Measurements from ENCODE around the gene TMPO. TPM values are rescaled to one million over a fixed set of nuclear protein-coding genes. Genes with fewer than 3 reads are reported as not detected.

The TMPO gene
- total and polyA plus RNA-seq, 2 donors (not counting 3 experiments of a cell fraction or from before 2014, with no cell fraction given) = 27.8 to 150 TPM

- Histone ChIP-seq H3K9me1 (replicated peaks; ENCODE audit: control insufficient read depth, extremely low read depth, insufficient read depth, low read length) (no peaks in the 10 kb centered on the region), H3K79me2 (ENCODE audit: control insufficient read depth, insufficient read depth, low read length) (no peaks in the 10 kb centered on the region), H3K4me2 (ENCODE audit: insufficient read depth, low read length) (no peak overlapping the region), H3K4me1 (ENCODE audit: control insufficient read depth, extremely low read depth, insufficient read depth, low read length) (peaks cover 4% of the 10 kb centered on the region), H4K20me1 (replicated peaks; ENCODE audit: control insufficient read depth, extremely low read depth, insufficient read depth, low read length) (no peaks in the 10 kb centered on the region), H3K27ac (ENCODE audit: insufficient read depth, low read depth, low read length) (no peak overlapping the region), H2AFZ (ENCODE audit: low read depth, low read length) (no peak overlapping the region), H3K36me3 (ENCODE audit: control insufficient read depth in 2 of 2, extremely low read depth in 1 of 2, insufficient read depth in 2 of 2, low read length in 2 of 2) (no peaks in the 10 kb centered on the region), H3K9ac (replicated peaks; ENCODE audit: extremely low read depth, insufficient read depth, low read length) (no peak overlapping the region), H3K4me3 (replicated peaks in 1 of 3; ENCODE audit: insufficient read depth in 1 of 3, low read depth in 1 of 3, low read length in 3 of 3) (no peak overlapping the region), H3K27me3 (ENCODE audit: control insufficient read depth in 2 of 2, insufficient read depth in 2 of 2, low read length in 2 of 2) (no peaks in the 10 kb centered on the region), H3K9me3 (replicated peaks; ENCODE audit: control insufficient read depth, insufficient read depth, low read length) (no peaks in the 10 kb centered on the region)
- dilution Hi-C loops (cut with MboI; ENCODE audit: extremely low pct_ligation_motif_present, low sequenced_read_pairs) = no loop called here
- CTCF ChIA-PET = interaction anchor here (1.0 to 2.6 kb wide), 2 partner anchors 25 to 43 kb away, joined by 3 to 20 read pairs (median 9); no protein-coding TSS in a partner anchor
- TF ChIP-seq POLR2A (IDR thresholded peaks at IDR 0.05; ENCODE audit: low read depth, low read length) (no peak), FOS (IDR thresholded peaks at IDR 0.05; ENCODE audit: borderline replicate concordance, insufficient read depth, low read length) (no peak)
- FAIRE-seq (no peak), DNase-seq (ENCODE audit: low read depth, low spot score) (no peak)
- intact Hi-C loops (cut with micrococcal nuclease) = no loop called here
- BruUV-seq (replicated peaks) = no TSS peak
- POLR2A ChIA-PET = no interaction called here
Observed at GRCh38 chr12:98489176-98489575, 26.2 kb upstream of the TMPO start.

GRCh38 chr12:98490501-98491453 lies 24.6 kb upstream of the TMPO start:
- no peaks in the 10 kb centered on the region for H3K27me3 ChIP-seq (ENCODE audit: control insufficient read depth in 2 of 2, insufficient read depth in 2 of 2, low read length in 2 of 2)
- ChIA-PET CTCF (interaction anchor here (0.6 to 3.5 kb wide), 31 partner anchors 8 to 508 kb away, joined by 3 to 63 read pairs (median 4); partner anchors contain the start of gene TMPO), POLR2A (no interaction called here)
- peak overlapping the region; percentile 80 for H2AFZ ChIP-seq (ENCODE audit: low read depth, low read length)
- dilution Hi-C loops (cut with MboI; ENCODE audit: extremely low pct_ligation_motif_present, low sequenced_read_pairs) = no loop called here
- H3K9me1 ChIP-seq (replicated peaks; ENCODE audit: control insufficient read depth, extremely low read depth, insufficient read depth, low read length) = no peaks in the 10 kb centered on the region
- H3K36me3 ChIP-seq (ENCODE audit: control insufficient read depth in 2 of 2, extremely low read depth in 1 of 2, insufficient read depth in 2 of 2, low read length in 2 of 2) = no peaks in the 10 kb centered on the region
- H3K4me2 ChIP-seq (ENCODE audit: insufficient read depth, low read length) = peak overlapping the region; percentile 4
- intact Hi-C loops (cut with micrococcal nuclease) = loop anchor here (1.0 to 2.0 kb wide), 9 partner anchors 13 to 508 kb away; partner anchors contain the start of genes APAF1, IKBIP and SLC25A3
- peak overlapping the region; percentile 65 for H3K9ac ChIP-seq (replicated peaks; ENCODE audit: extremely low read depth, insufficient read depth, low read length)
- no peaks in the 10 kb centered on the region for H4K20me1 ChIP-seq (replicated peaks; ENCODE audit: control insufficient read depth, extremely low read depth, insufficient read depth, low read length)
- FAIRE-seq (peak; percentile 98), DNase-seq (ENCODE audit: low read depth, low spot score) (peak; percentile 96)
- peak overlapping the region; percentile 45 for H3K27ac ChIP-seq (ENCODE audit: insufficient read depth, low read depth, low read length)
- no peak overlapping the region for H3K4me3 ChIP-seq (replicated peaks in 1 of 3; ENCODE audit: insufficient read depth in 1 of 3, low read depth in 1 of 3, low read length in 3 of 3)
- H3K79me2 ChIP-seq (ENCODE audit: control insufficient read depth, insufficient read depth, low read length) = no peaks in the 10 kb centered on the region
- no TSS peak for BruUV-seq (replicated peaks)
- TF ChIP-seq GATA2 (IDR thresholded peaks at IDR 0.05; ENCODE audit: insufficient read depth, insufficient read length, low read depth, low read length) (no peak), POLR2AphosphoS5 (IDR thresholded peaks at IDR 0.05; ENCODE audit: insufficient read depth, low read depth, low read length) (peak; percentile 41), CTCF (IDR thresholded peaks at IDR 0.05; ENCODE audit: extremely low read depth in 1 of 2, insufficient read depth in 1 of 2, low read depth in 1 of 2, low read length in 2 of 2) (peak; percentile 83 to 89)
- H3K9me3 ChIP-seq (replicated peaks; ENCODE audit: control insufficient read depth, insufficient read depth, low read length) = no peaks in the 10 kb centered on the region
- H3K4me1 ChIP-seq (ENCODE audit: control insufficient read depth, extremely low read depth, insufficient read depth, low read length) = peaks cover 4% of the 10 kb centered on the region
